Subcutaneous abdominal adipose tissue (tissue), 5 donors: ENCODE results near the gene PHLDB3.

Source experiments
- H3K27ac ChIP-seq: one replicate; pipeline ENCODE4 v1.7.0; 2013; ENCODE audit warnings: low read depth, mild to moderate bottlenecking, inconsistent platforms, low read length, moderate library complexity
- H3K27me3 ChIP-seq, 5 donors: one replicate each; pipeline ENCODE4 v1.7.0; 2013; ENCODE audit warnings: low read length in 5 of 5, inconsistent platforms in 1 of 5; ENCODE audit not compliant: control insufficient read depth in 5 of 5, insufficient read depth in 4 of 5
- H3K36me3 ChIP-seq, 5 donors: one replicate each; pipeline ENCODE4 v1.7.0; 2013; ENCODE audit warnings: low read length in 5 of 5; ENCODE audit not compliant: control insufficient read depth in 5 of 5, insufficient read depth in 5 of 5
- H3K4me1 ChIP-seq, 5 donors: one replicate each; pipeline ENCODE4 v1.7.0; 2013; ENCODE audit warnings: low read length in 5 of 5, mild to moderate bottlenecking in 3 of 5, moderate library complexity in 1 of 5; ENCODE audit not compliant: control insufficient read depth in 5 of 5, insufficient read depth in 5 of 5
- H3K4me3 ChIP-seq, 5 donors: one replicate each; pipeline ENCODE4 v1.7.0; 2013; ENCODE audit warnings: low read length in 5 of 5, low read depth in 1 of 5
- H3K9ac ChIP-seq, 5 donors: one replicate each; pipeline ENCODE4 v1.7.0; 2013; ENCODE audit warnings: low read length in 5 of 5, mild to moderate bottlenecking in 4 of 5, moderate library complexity in 3 of 5
- H3K9me3 ChIP-seq, 5 donors: one replicate each; pipeline ENCODE4 v1.7.0; 2013; ENCODE audit warnings: low read length in 5 of 5; ENCODE audit not compliant: control insufficient read depth in 5 of 5
- donor health status: healthy.
- donor health status: healthy.
- donor health status: healthy.
- donor health status: healthy.
- donor health status: healthy.

Gene PHLDB3

DNA sequence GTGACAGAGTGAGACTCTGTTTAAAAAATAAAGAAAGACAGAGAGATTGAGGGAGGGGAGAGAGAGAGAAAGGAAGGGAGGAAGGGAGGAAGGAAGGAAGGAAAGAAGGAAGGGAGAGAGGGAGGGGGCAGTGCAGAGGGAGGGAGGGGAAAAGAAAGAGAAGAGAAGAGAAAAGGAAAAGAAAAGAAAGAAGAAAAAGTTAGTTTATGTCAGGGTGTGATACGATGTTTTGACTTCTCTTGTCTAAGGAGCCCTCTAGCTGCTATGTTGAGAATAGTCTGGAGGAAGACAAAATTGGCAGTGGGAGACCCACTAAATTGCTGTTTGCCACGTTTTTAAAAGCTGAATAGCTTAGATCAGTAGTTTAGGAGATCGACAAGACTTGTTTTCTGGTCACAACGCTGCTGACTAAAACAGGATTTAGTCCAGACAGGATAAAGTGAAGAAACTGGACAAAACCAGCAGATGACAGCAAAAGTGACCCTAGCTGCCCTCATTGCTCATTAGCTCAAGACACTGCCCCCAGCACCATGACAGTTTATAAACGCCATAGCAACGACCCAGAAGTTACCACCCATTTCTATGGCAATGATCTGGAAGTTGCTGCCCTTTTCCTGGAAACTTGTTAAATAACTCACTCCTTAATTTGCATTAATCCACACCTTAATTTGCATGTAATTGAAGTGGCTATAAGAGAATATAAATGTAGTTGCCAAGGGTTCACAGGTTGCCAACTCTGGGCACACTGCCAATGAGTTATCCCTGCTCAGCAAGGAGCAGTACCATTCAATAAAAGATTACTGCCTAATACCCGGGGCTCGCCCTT lies 78.8 kb downstream of the PHLDB3 start:
- H3K27ac ChIP-seq, result no peak overlapping the region
- no peaks in the 10 kb centered on the region for H3K4me1 ChIP-seq
- no peaks in the 10 kb centered on the region for H3K36me3 ChIP-seq
- no peaks in the 10 kb centered on the region for H3K27me3 ChIP-seq
- no peaks in the 10 kb centered on the region for H3K9me3 ChIP-seq
- H3K9ac ChIP-seq, result no peak overlapping the region
- H3K4me3 ChIP-seq, result no peak overlapping the region
